ENCODE data around the gene ZNF746. TPM values are rescaled to one million over a fixed set of nuclear protein-coding genes. Genes with fewer than 3 reads are reported as not detected.

ZNF746 gene
- total and polyA plus RNA-seq, 9 of the 15 experiments (the other 6 are each of a cell fraction or from before 2014, with no cell fraction given), result 1.7 to 31.6 (median 13.3) TPM

GRCh38 chr7:149496642-149497391 lies 792 bp downstream of the ZNF746 start:
- Histone ChIP-seq H2AFZ (ENCODE audit: low read depth, low read length) (peak overlapping the region; percentile 51), H3K4me1 (replicated peaks in 1 of 2; ENCODE audit: control insufficient read depth in 2 of 2, insufficient read depth in 2 of 2, low read length in 2 of 2) (peaks cover 31 to 34% of the 10 kb centered on the region in 2 experiments), H3K9me3 (replicated peaks; ENCODE audit: control insufficient read depth, insufficient read depth, low read depth, low read length) (no peaks in the 10 kb centered on the region), H3K36me3 (ENCODE audit: control insufficient read depth, insufficient read depth, low read length) (peaks cover 37% of the 10 kb centered on the region), H3K9ac (ENCODE audit: insufficient read depth in 1 of 2, low read depth in 2 of 2, low read length in 2 of 2) (peak overlapping the region; percentile 76 to 95), H3K4me3 (peak overlapping the region; percentile 78), H3K4me2 (ENCODE audit: insufficient read depth, low read length) (peak overlapping the region; percentile 94), H3K27me3 (ENCODE audit: control insufficient read depth in 2 of 2, insufficient read depth in 2 of 2, low read length in 2 of 2) (peaks cover 3 to 12% of the 10 kb centered on the region in 2 experiments; a peak in 3 of 5 replicates), H3K27ac (ENCODE audit: extremely low read depth, low read depth, low read length) (peak overlapping the region; percentile 71), H3K9me1 (ENCODE audit: control insufficient read depth, insufficient read depth, low read length) (peaks cover 6% of the 10 kb centered on the region), H3K79me2 (ENCODE audit: control insufficient read depth, insufficient read depth, low read length) (peaks cover 33% of the 10 kb centered on the region), H4K20me1 (replicated peaks; ENCODE audit: control insufficient read depth, insufficient read depth, low read length) (peaks cover 5% of the 10 kb centered on the region)
- WGBS (ENCODE audit: insufficient coverage, low coverage, missing lambda C conversion rate), result 3% methylated on average over 36 of the region's 51 CpGs
- intact Hi-C loops (cut with micrococcal nuclease), result loop anchor here (1.0 to 5.0 kb wide), 6 partner anchors 37 to 515 kb away; partner anchors contain the start of gene ZNF282
- ChIA-PET CTCF (ENCODE audit: low intra/inter-chr PET ratio) (interaction anchor here (0.8 to 1.7 kb wide), 4 partner anchors 75 to 370 kb away, joined by 3 to 7 read pairs (median 4); partner anchors contain the start of gene ZNF425), POLR2A (interaction anchor here (0.6 to 2.6 kb wide), 10 partner anchors 9 to 1431 kb away, joined by 3 to 14 read pairs (median 5); no protein-coding TSS in a partner anchor)
- peak; percentile 19 for ATAC-seq
- FAIRE-seq, result peak; percentile 23
- BruUV-seq (replicated peaks), result no TSS peak
- DNase-seq (ENCODE audit: extremely low read depth in 1 of 4, low spot score in 3 of 4), result peak; percentile 64 to 89 (median 76)
- in situ Hi-C loops (cut with MboI), result no loop called here
- TF ChIP-seq ZBTB40 (IDR thresholded peaks at IDR 0.05) (no peak), ZBTB40 (CRISPR knock-in tag; IDR thresholded peaks at IDR 0.05) (peak; percentile 40; the same call in 1 of the 2 replicates), ZNF830 (CRISPR knock-in tag; IDR thresholded peaks at IDR 0.05) (0 out of 2 replicates have a peak, but pooled peaks have one; percentile 25), ZNF3 (CRISPR knock-in tag; IDR thresholded peaks at IDR 0.05) (no peak), ZNF146 (CRISPR knock-in tag; IDR thresholded peaks at IDR 0.05; ENCODE audit: unreplicated experiment) (peak; percentile 4), POLR3A (IDR thresholded peaks at IDR 0.05; ENCODE audit: borderline replicate concordance, extremely low read depth, insufficient read depth, insufficient read length) (no peak), GABPB1 (CRISPR knock-in tag; IDR thresholded peaks at IDR 0.05) (peak; percentile 48; the same call in 1 of the 2 replicates)
- TF ChIP-seq, protein P1, sequence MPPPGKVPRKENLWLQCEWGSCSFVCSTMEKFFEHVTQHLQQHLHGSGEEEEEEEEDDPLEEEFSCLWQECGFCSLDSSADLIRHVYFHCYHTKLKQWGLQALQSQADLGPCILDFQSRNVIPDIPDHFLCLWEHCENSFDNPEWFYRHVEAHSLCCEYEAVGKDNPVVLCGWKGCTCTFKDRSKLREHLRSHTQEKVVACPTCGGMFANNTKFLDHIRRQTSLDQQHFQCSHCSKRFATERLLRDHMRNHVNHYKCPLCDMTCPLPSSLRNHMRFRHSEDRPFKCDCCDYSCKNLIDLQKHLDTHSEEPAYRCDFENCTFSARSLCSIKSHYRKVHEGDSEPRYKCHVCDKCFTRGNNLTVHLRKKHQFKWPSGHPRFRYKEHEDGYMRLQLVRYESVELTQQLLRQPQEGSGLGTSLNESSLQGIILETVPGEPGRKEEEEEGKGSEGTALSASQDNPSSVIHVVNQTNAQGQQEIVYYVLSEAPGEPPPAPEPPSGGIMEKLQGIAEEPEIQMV (tag; conservative IDR thresholded peaks at IDR 0.05; ENCODE audit: low read depth), result no peak

All from K562 (cell line).